ENCODE results near the gene PEX14.
"Not testable (repeated sequence)": the region's sequence is repeated elsewhere in the genome, so short reads cannot be mapped to it uniquely, and the experiment has no call there.

PEX14 gene

GRCh38 chr1:10497109-10497508 is 22.4 kb downstream of the PEX14 start:
- DNase-seq = no peak

DNA sequence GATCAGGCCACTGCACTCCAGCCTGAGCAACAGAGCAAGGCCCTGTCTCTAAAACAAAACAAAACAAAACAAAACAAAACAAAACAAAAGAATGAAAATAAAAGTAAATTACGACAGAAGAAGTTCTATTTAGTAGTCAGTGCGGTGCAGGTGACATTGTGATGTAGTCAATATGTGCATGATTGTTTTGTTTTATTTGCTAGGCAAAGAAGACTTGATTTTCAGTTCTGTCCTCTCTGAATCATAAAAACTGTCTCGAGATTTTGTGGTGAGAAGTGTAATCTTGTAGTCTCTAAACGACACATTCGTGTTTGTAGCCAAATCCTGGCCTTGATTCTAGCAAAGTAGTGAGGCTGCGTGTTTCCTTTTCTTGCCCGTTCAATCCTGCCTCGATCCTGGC is 23.5 kb downstream of the PEX14 start:
- no peak for DNase-seq

- no peak for DNase-seq
These were observed 27.5 kb downstream of the PEX14 start for GRCh38 chr1:10502206-10502605.

- no peak for DNase-seq
These were observed 29.5 kb downstream of the PEX14 start for GRCh38 chr1:10504249-10504648.

DNA sequence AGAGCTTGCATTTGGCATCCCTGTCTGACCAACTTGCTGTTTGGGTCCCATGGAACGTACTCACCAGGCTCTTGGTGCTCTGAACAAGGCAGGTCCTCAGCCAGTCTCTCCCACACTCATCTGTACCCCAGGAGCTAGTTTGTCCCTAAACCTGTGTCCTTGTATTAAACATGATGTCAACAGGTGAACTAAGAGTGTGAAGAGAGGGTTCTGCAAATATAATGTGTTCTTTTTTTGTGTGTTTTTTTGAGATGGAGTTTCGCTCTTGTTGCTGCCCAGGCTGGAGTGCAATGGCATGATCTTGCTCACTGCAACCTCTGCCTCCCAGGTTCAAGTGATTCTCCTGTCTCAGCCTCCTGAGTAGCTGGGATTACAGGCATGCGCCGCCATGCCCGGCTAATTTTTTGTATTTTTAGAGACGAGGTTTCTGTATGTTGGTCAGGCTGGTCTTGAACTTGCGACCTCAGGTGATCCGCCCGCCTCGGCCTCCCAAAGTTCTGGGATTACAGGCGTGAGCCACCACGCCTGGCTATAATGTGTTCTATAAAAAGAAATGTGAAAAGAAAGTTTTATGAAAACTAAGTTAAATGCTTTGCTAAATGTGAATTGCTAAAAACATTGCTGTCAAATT is 31.4 kb downstream of the PEX14 start:
- DNase-seq = not testable (repeated sequence)

GRCh38 chr1:10506677-10507047 is 31.9 kb downstream of the PEX14 start:
- DNase-seq = no peak

DNA sequence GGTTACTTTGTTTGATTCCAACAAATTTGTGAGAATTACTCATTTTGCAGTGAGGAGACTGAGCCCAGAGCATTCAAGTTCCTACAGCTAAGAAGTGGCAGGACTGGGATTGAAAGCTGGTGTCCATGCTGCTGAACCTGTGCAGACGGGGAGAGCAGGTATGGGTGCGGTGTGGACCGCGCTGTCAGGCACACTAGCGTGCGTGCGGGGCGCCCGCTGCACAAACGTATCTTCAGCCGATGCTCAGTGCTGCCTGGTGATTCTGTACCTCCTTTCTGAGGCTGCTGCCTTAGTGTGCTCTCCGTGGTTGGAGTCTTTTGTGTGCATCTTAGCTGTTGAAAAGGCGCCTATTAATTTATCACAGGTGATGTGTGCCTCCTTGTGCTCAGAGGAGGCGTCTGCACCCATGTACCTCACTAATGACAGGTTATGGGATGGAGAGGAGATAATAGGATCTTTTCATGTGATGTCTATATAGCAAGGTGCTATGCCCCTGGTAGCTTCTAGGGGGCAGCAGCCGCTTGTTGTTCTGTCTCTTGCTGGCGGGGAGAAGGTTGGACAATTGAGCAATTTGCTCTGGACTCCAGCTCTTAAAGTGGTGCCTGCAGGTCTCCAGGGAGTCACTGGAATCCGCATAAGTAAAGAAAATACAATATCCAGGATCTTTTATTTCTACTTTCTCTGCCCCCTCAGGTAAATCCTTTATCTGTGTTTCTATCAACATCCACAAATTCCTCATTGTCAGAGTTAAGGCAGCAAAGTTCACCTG is 32.5 kb downstream of the PEX14 start:
- peak; percentile 77 for DNase-seq

DNA sequence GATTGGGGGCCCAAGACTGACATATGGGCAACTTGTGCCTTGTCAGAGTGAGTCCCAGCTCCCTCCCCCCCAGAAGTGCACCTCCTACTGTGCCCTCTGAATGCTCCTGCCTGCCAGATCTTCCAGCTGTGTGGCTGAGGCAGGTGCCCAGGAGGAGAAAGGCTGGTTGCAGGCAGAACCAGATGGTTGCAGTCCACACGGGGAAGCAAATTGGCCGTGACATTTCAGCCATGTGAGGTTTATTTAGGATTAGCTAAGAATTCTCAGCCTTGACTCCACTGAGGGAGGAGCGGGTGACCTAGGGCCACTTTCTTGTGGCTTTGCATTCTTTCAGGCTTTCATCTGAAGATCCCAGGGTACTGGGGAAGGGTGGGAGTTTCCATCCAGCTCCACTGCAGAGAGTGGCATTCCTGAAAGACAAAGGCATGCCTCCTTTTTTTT is 33.8 kb downstream of the PEX14 start:
- no peak for DNase-seq

- DNase-seq = peak; percentile 7
These were observed 35.2 kb downstream of the PEX14 start for GRCh38 chr1:10509809-10510509.

DNA sequence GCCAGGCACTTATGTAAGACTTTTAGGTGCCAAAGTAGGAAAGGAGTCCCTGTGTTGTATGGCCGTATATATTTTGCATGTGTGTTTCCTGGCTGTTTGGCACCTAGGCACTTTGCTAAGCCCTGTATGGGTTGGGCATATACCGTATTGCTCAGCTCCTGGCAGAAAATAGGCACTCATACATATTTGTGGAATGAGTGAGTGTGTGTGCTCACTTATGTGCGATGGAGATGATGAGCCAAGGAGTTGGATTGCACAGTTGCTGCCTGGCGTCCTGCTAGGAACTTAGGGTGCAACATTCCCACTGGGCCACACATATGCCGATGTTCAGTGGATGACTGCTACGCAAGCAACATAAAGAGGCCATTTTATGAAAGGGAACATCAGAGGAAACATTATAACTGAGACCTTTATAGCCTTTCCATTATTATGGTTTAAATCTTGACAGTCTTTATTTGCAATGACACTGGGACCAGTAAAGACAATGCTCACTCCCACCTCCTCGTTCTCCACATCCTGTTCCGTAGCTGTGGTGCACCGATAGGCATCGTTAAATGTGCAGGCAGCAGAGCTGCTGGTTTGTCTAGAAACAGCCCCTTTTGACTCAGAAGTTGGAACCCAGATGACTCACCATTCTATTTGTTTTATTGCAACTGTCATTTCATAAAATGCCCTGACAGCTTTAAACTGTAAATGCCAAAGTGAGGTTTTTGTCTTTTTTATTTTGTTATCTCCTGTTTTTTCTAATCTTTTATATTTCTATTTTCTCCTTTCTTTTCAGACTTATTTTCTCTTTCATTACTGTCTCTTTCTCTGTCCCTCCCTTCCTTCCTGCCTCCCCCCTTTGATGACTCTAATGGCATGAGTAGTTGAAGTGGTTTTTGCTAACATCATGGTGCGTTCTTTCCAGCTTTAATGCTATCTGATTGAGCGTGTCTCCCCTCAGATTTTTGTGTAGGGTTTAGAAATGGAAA is 36.1 kb downstream of the PEX14 start:
- peak; percentile 89 for DNase-seq

DNA sequence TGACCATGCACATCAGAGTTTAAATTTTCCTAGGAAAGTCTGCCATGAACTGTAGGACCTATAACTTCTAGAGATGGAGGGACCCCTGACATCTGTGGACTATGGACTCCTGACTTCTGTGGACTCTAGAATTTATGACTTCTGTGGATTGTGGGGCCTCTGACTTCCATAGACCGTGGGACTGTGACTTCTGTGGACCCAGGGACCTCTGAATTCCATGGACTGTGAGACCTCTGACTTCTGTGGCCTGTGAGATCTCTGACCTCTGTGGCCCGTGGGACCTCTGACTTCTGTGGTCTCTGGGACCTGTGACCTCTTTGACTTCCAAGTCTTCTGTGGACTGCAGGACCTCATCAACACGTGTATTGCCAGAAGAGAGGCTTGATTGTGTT is 36.7 kb downstream of the PEX14 start:
- no peak for DNase-seq

DNA sequence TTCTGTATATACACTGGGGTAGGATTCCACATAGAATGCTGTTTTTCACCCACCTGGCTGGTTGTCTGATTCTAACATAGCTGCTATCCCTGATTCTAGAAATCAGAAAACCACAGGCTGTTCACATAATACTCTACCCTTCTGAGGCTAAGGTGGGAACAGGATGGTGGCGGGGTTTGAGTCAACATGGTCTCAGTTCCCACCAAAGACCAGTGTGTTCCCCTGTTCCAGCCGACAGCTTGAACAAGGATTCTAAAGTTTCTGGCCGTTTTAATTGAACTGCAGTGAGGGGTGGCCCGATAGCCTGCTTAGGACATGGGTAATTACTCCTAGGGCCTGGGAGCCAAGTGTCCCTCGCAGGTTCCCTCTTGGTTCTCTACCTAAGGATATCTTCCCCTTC is 38.4 kb downstream of the PEX14 start:
- DNase-seq = no peak

GRCh38 chr1:10514490-10515235 is 39.9 kb downstream of the PEX14 start:
- DNase-seq = peak; percentile 53

- DNase-seq = peak; percentile 12
These were observed 40.7 kb downstream of the PEX14 start for GRCh38 chr1:10515301-10515975.

- DNase-seq = no peak
These were observed 41.4 kb downstream of the PEX14 start for GRCh38 chr1:10515976-10516750.

- DNase-seq = peak; percentile 44
These were observed 42.4 kb downstream of the PEX14 start for GRCh38 chr1:10516925-10517676.

- DNase-seq = no peak
These were observed 42.9 kb downstream of the PEX14 start for GRCh38 chr1:10517677-10517982.

DNA sequence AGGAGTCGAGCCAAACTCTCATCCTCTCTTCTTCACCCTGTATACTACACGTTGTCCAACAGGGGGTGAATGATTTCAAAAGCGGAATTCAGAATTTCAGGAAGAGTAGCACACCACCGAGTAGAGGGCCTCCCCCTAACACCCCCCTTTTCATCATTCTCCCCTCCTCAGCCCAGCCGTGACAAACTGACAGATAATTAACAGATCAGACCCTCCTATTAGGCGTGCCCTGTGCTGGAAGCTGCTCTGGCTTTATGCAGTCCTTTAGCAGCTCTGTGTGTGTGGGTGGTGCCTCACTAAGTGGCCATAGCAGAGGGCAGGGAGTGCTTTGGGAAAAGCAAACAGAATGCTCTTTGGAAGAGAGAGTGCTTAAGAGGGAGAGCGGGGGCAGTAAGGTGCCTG is 44.3 kb downstream of the PEX14 start:
- DNase-seq = no peak

GRCh38 chr1:10520497-10520896 is 45.7 kb downstream of the PEX14 start:
- DNase-seq = no peak

DNA sequence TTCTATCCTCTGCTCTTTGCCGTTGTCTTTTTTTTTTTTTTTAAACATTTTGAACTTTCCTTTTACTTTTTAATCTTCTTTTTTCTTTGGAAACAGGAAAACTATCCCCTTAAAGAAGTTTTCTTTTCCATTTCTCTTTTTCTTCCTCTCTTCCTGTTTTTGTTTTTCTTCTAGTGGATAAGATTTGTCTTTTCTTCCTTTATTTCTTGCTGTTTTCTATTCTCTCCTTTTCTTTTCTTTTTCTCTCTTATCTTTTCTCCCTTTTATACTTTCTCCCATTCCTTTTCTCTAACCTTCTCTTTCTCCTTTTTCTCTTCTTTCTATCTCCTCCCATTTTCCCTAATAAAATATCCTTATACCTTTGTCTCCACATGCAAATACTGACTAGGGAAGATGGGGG is 46.2 kb downstream of the PEX14 start:
- DNase-seq = no peak
